K562 (cell line): ENCODE data around the gene SDHAF1. TPM values are rescaled to one million over a fixed set of nuclear protein-coding genes. Genes with fewer than 3 reads are reported as not detected.

Source experiments
- MCM5 ChIP-seq: fragments of 450-650 bp; IDR thresholded peaks from 2 replicates; pipeline ENCODE4 v1.6.1; 2016; ENCODE audit warnings: low read depth
- POLR2G ChIP-seq: fragments of 200-400 bp; formaldehyde crosslinking; IDR thresholded peaks from 2 replicates; pipeline ENCODE4 v1.6.1; 2017; ENCODE audit warnings: low read depth, mild to moderate bottlenecking, antibody characterized with exemption, low read length, moderate library complexity
- RNF2 ChIP-seq: sonication (generic); IDR thresholded peaks from 2 replicates; pipeline ENCODE4 v1.6.1; 2016
- SMARCE1 ChIP-seq: fragments of 450-650 bp; IDR thresholded peaks from 2 replicates; pipeline ENCODE4 v1.7.1; 2016; ENCODE audit warnings: mild to moderate bottlenecking
- TBP ChIP-seq: optimal IDR thresholded peaks from 2 replicates; pipeline ENCODE3; 2011; ENCODE audit warnings: low read depth, low read length, improper control_type of control experiment
- TSHZ1 ChIP-seq: fragments of 250-450 bp; sonication (Bioruptor Pico); IDR thresholded peaks from 2 replicates; pipeline ENCODE4 v1.4.0; 2020; ENCODE audit warnings: mild to moderate bottlenecking, moderate library complexity
- ZNF639 ChIP-seq, 2 experiments: fragments of 200-800 bp in 1 of 2; sonication (Bioruptor generic) in 1 of 2; sonication (generic) in 1 of 2; formaldehyde crosslinking in 1 of 2; IDR thresholded peaks in 1 of 2; conservative IDR thresholded peaks in 1 of 2; 2 replicates each; pipeline versions ENCODE4 v1.5.0 to v1.6.1; 2016 to 2020; ENCODE audit warnings: missing compliant biosample characterization in 1 of 2, missing genetic modification characterization in 1 of 2, missing genetic modification reagents in 1 of 2
- polyA plus RNA-seq, 8 experiments: library from polyadenylated mRNA; depleted of rRNA in 4 of 8; stranded (reverse) in 5 of 8; unstranded in 3 of 8; fragments of >200 nt; fragmentation: Nextera tagmentation in 2 of 8; fragmentation: Illumina TruSeq in 1 of 8; extraction: Ambion mirVana in 2 of 8; extraction: Trizol in 1 of 8; gene quantifications; 2 replicates each; pipeline versions ENCODE4 v1.2.1 to v1.2.3, GENCODE V29; 2011 to 2014; ENCODE audit warnings: inconsistent platforms in 1 of 8, missing spikeins in 1 of 8
- total RNA-seq, 7 experiments: library from RNA; depleted of rRNA in 6 of 7; stranded (reverse); fragments of >200 nt in 6 of 7; fragmentation: Illumina TruSeq in 2 of 7; extraction: Trizol in 2 of 7; gene quantifications; 2 replicates each; pipeline versions ENCODE4 v1.2.1 to v1.2.3, GENCODE V29; 2011 to 2021; ENCODE audit warnings: low replicate concordance in 1 of 7
- TF ChIP-seq, protein P1 (sequence below), 2 experiments: IDR thresholded peaks in 1 of 2; conservative IDR thresholded peaks in 1 of 2; 2 replicates each; pipeline ENCODE4 v1.6.1; 2016; ENCODE audit warnings: low read depth in 2 of 2, mild to moderate bottlenecking in 1 of 2, missing compliant biosample characterization in 1 of 2, missing genetic modification characterization in 1 of 2, moderate library complexity in 1 of 2
- TF ChIP-seq, protein P2 (sequence below), 2 experiments: IDR thresholded peaks; 2 replicates each; pipeline ENCODE4 v1.6.1; 2012; ENCODE audit warnings: improper control_type of control experiment in 2 of 2, low read depth in 2 of 2, low read length in 2 of 2, borderline replicate concordance in 1 of 2

SDHAF1 gene
- total and polyA plus RNA-seq, 9 of the 15 experiments (the other 6 are each of a cell fraction or from before 2014, with no cell fraction given): 0.42 to 55.7 (median 18.8) TPM

- 0 out of 4 replicates have a peak, but pooled peaks of 1 of the 2 experiments have one; percentile 67 for TF ChIP-seq ZNF639 (CRISPR knock-in tag; conservative IDR thresholded peaks at IDR 0.05 in 1 of 2, IDR thresholded peaks at IDR 0.05 in 1 of 2)
- TF ChIP-seq RNF2: peak; percentile 69
- no peak for TF ChIP-seq MCM5
- peak; percentile 77 for TF ChIP-seq TBP
- no peak for TF ChIP-seq SMARCE1
- no peak for TF ChIP-seq TSHZ1 (CRISPR knock-in tag)
- TF ChIP-seq POLR2G: peak; percentile 95
- TF ChIP-seq, protein P1, sequence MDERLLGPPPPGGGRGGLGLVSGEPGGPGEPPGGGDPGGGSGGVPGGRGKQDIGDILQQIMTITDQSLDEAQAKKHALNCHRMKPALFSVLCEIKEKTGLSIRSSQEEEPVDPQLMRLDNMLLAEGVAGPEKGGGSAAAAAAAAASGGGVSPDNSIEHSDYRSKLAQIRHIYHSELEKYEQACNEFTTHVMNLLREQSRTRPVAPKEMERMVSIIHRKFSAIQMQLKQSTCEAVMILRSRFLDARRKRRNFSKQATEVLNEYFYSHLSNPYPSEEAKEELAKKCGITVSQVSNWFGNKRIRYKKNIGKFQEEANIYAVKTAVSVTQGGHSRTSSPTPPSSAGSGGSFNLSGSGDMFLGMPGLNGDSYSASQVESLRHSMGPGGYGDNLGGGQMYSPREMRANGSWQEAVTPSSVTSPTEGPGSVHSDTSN (CRISPR knock-in tag; IDR thresholded peaks at IDR 0.05; ENCODE audit: low read depth): no peak
- TF ChIP-seq, protein P1 (tag; conservative IDR thresholded peaks at IDR 0.05; ENCODE audit: low read depth): peak; percentile 50; the same call in 1 of the 2 replicates
- TF ChIP-seq, protein P2, sequence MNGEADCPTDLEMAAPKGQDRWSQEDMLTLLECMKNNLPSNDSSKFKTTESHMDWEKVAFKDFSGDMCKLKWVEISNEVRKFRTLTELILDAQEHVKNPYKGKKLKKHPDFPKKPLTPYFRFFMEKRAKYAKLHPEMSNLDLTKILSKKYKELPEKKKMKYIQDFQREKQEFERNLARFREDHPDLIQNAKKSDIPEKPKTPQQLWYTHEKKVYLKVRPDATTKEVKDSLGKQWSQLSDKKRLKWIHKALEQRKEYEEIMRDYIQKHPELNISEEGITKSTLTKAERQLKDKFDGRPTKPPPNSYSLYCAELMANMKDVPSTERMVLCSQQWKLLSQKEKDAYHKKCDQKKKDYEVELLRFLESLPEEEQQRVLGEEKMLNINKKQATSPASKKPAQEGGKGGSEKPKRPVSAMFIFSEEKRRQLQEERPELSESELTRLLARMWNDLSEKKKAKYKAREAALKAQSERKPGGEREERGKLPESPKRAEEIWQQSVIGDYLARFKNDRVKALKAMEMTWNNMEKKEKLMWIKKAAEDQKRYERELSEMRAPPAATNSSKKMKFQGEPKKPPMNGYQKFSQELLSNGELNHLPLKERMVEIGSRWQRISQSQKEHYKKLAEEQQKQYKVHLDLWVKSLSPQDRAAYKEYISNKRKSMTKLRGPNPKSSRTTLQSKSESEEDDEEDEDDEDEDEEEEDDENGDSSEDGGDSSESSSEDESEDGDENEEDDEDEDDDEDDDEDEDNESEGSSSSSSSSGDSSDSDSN (IDR thresholded peaks at IDR 0.05; ENCODE audit: borderline replicate concordance in 1 of 2, low read depth in 2 of 2, low read length in 2 of 2): 0 out of 4 replicates have a peak, but pooled peaks of 1 of the 2 experiments have one; percentile 20
These were observed at the start of gene SDHAF1 (continued) for GRCh38 chr19:35995048-35995993.
